ENCODE measurements around the gene OTULIN.

The OTULIN gene

DNA sequence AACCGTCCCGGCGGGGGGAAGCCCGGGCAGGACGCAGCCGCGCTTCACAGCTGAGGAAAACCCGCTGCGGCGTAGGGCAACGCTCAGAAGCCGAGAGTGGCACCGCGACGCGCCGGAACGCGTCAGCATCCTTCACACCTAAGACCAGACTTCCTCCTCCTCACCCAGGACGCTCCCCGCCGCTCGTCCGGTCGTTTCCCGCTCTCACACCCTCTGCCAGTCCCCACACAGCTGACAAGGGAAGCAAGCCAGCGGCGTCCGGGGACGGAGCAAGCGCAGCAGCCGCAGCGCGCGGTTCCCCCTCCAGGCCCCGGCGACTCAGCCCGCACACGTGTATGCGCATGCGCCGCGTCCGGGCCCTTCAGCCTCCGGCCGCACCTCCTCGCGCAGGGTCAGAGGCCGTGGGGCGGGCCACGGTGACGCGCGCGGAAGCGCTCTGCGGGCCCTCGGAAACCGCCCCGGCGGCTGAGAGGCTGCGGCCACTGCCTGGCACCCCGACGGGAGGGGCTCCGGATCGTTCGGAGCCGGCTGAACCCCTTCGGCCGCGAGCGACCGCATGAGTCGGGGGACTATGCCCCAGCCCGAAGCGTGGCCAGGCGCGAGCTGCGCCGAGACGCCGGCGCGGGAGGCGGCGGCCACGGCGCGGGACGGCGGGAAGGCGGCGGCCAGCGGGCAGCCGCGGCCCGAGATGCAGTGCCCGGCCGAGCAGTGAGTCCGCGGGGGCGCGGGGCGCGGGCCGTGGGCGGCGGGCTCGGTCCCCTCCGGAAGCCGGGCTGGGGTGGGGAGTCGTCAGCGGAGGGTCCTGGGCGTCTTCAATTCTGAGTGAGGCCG is at the start of gene OTULIN (continued):
- TF ChIP-seq ZNF148 (tag by site-specific recombination; IDR thresholded peaks at IDR 0.05; ENCODE audit: borderline replicate concordance) (no peak), ZNF580 (tag by site-specific recombination; IDR thresholded peaks at IDR 0.05) (peak; percentile 85; the same call in 1 of the 2 replicates), RBAK (tag by site-specific recombination; IDR thresholded peaks at IDR 0.05) (no peak), ZNF426 (tag by site-specific recombination; IDR thresholded peaks at IDR 0.05) (no peak), ZNF2 (tag by site-specific recombination; IDR thresholded peaks at IDR 0.05) (peak; percentile 96), ZNF214 (tag by site-specific recombination; IDR thresholded peaks at IDR 0.05; ENCODE audit: borderline replicate concordance) (no peak), TRIM28 (IDR thresholded peaks at IDR 0.05; ENCODE audit: borderline replicate concordance, low read length) (peak; percentile 31; the same call in 1 of the 2 replicates), REPIN1 (tag by site-specific recombination; IDR thresholded peaks at IDR 0.05; ENCODE audit: low read depth) (0 out of 2 replicates have a peak, but pooled peaks have one; percentile 27), SCRT1 (tag by site-specific recombination; IDR thresholded peaks at IDR 0.05; ENCODE audit: borderline replicate concordance) (no peak), ZNF366 (tag by site-specific recombination; conservative IDR thresholded peaks at IDR 0.05) (peak; percentile 59), ZSCAN16 (tag by site-specific recombination; IDR thresholded peaks at IDR 0.05) (no peak), ZNF184 (tag by site-specific recombination; IDR thresholded peaks at IDR 0.05) (0 out of 2 replicates have a peak, but pooled peaks have one; percentile 41), ZNF274 (IDR thresholded peaks at IDR 0.05; ENCODE audit: low read length) (no peak), ZNF274 (tag by site-specific recombination; IDR thresholded peaks at IDR 0.05; ENCODE audit: borderline replicate concordance) (no peak), ZNF391 (tag by site-specific recombination; IDR thresholded peaks at IDR 0.05; ENCODE audit: borderline replicate concordance, low read depth) (peak; percentile 75; the same call in 1 of the 2 replicates), EGR2 (tag by site-specific recombination; IDR thresholded peaks at IDR 0.05; ENCODE audit: low read depth) (0 out of 2 replicates have a peak, but pooled peaks have one; percentile 35), ZNF645 (tag by site-specific recombination; IDR thresholded peaks at IDR 0.05) (no peak; the same call in 1 of the 2 replicates), ZNF664 (tag by site-specific recombination; IDR thresholded peaks at IDR 0.05) (no peak), ZFP3 (tag by site-specific recombination; IDR thresholded peaks at IDR 0.05; ENCODE audit: low read depth) (no peak), ZNF513 (tag by site-specific recombination; IDR thresholded peaks at IDR 0.05) (peak; percentile 27; the same call in 1 of the 2 replicates), ZNF639 (tag by site-specific recombination; IDR thresholded peaks at IDR 0.05) (no peak)
- TF ChIP-seq, protein P1, sequence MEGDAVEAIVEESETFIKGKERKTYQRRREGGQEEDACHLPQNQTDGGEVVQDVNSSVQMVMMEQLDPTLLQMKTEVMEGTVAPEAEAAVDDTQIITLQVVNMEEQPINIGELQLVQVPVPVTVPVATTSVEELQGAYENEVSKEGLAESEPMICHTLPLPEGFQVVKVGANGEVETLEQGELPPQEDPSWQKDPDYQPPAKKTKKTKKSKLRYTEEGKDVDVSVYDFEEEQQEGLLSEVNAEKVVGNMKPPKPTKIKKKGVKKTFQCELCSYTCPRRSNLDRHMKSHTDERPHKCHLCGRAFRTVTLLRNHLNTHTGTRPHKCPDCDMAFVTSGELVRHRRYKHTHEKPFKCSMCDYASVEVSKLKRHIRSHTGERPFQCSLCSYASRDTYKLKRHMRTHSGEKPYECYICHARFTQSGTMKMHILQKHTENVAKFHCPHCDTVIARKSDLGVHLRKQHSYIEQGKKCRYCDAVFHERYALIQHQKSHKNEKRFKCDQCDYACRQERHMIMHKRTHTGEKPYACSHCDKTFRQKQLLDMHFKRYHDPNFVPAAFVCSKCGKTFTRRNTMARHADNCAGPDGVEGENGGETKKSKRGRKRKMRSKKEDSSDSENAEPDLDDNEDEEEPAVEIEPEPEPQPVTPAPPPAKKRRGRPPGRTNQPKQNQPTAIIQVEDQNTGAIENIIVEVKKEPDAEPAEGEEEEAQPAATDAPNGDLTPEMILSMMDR (tag by site-specific recombination; IDR thresholded peaks at IDR 0.05): no peak
- TF ChIP-seq, protein P2, sequence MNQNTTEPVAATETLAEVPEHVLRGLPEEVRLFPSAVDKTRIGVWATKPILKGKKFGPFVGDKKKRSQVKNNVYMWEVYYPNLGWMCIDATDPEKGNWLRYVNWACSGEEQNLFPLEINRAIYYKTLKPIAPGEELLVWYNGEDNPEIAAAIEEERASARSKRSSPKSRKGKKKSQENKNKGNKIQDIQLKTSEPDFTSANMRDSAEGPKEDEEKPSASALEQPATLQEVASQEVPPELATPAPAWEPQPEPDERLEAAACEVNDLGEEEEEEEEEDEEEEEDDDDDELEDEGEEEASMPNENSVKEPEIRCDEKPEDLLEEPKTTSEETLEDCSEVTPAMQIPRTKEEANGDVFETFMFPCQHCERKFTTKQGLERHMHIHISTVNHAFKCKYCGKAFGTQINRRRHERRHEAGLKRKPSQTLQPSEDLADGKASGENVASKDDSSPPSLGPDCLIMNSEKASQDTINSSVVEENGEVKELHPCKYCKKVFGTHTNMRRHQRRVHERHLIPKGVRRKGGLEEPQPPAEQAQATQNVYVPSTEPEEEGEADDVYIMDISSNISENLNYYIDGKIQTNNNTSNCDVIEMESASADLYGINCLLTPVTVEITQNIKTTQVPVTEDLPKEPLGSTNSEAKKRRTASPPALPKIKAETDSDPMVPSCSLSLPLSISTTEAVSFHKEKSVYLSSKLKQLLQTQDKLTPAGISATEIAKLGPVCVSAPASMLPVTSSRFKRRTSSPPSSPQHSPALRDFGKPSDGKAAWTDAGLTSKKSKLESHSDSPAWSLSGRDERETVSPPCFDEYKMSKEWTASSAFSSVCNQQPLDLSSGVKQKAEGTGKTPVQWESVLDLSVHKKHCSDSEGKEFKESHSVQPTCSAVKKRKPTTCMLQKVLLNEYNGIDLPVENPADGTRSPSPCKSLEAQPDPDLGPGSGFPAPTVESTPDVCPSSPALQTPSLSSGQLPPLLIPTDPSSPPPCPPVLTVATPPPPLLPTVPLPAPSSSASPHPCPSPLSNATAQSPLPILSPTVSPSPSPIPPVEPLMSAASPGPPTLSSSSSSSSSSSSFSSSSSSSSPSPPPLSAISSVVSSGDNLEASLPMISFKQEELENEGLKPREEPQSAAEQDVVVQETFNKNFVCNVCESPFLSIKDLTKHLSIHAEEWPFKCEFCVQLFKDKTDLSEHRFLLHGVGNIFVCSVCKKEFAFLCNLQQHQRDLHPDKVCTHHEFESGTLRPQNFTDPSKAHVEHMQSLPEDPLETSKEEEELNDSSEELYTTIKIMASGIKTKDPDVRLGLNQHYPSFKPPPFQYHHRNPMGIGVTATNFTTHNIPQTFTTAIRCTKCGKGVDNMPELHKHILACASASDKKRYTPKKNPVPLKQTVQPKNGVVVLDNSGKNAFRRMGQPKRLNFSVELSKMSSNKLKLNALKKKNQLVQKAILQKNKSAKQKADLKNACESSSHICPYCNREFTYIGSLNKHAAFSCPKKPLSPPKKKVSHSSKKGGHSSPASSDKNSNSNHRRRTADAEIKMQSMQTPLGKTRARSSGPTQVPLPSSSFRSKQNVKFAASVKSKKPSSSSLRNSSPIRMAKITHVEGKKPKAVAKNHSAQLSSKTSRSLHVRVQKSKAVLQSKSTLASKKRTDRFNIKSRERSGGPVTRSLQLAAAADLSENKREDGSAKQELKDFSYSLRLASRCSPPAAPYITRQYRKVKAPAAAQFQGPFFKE (tag by site-specific recombination; IDR thresholded peaks at IDR 0.05; ENCODE audit: borderline replicate concordance): no peak
